Karpas-422 (cell line): ENCODE measurements around the gene PASD1. TPM values are rescaled to one million over a fixed set of nuclear protein-coding genes. Genes with fewer than 3 reads are reported as not detected.

Experiments used
- DNase-seq: peaks from one replicate; pipeline ENCODE4 v3.0.0-alpha.2; 2015
- H2AFZ ChIP-seq: fragments of 200-600 bp; sonication (generic); 2 replicates; pipeline ENCODE4 v1.6.1; 2014; ENCODE audit warnings: antibody characterized with exemption, low read length, mixed read lengths
- H3K27ac ChIP-seq: fragments of 200-600 bp; sonication (generic); 2 replicates; pipeline ENCODE4 v1.5.1; 2014; ENCODE audit warnings: mild to moderate bottlenecking, low read length, moderate library complexity
- H3K27me3 ChIP-seq: fragments of 200-600 bp; sonication (generic); 2 replicates; pipeline ENCODE4 v1.6.1; 2014; ENCODE audit warnings: low read length, mixed read lengths
- H3K36me3 ChIP-seq: fragments of 200-600 bp; sonication (generic); 2 replicates; pipeline ENCODE4 v1.6.1; 2014; ENCODE audit warnings: low read length, mixed read lengths; ENCODE audit not compliant: insufficient read depth
- H3K4me1 ChIP-seq: fragments of 200-600 bp; sonication (generic); 2 replicates; pipeline ENCODE4 v1.6.1; 2014; ENCODE audit warnings: mild to moderate bottlenecking, low read length, mixed read lengths
- H3K4me2 ChIP-seq: fragments of 200-600 bp; sonication (generic); 2 replicates; pipeline ENCODE4 v1.6.1; 2014; ENCODE audit warnings: low read length, low read depth, mild to moderate bottlenecking; ENCODE audit not compliant: poor library complexity, severe bottlenecking
- H3K4me3 ChIP-seq: fragments of 200-600 bp; sonication (generic); 2 replicates; pipeline ENCODE4 v1.5.1; 2014; ENCODE audit warnings: mild to moderate bottlenecking, antibody characterized with exemption, low read length, mixed read lengths
- H3K79me2 ChIP-seq: fragments of 200-600 bp; sonication (generic); 2 replicates; pipeline ENCODE4 v1.6.1; 2014; ENCODE audit warnings: mild to moderate bottlenecking, low read length, mixed read lengths
- H3K9ac ChIP-seq: fragments of 200-600 bp; sonication (generic); 2 replicates; pipeline ENCODE4 v1.6.0; 2014; ENCODE audit warnings: low read length
- H3K9me2 ChIP-seq: fragments of 200-600 bp; sonication (generic), shearing (Covaris generic); replicated peaks from 2 replicates; pipeline ENCODE4 v1.6.0; 2014; ENCODE audit warnings: mild to moderate bottlenecking, low read length, moderate library complexity; ENCODE audit not compliant: insufficient read depth
- H3K9me3 ChIP-seq: fragments of 300-700, 200-600 bp; sonication (generic); 2 replicates; pipeline ENCODE4 v1.6.1; 2014; ENCODE audit warnings: low read length, mixed read lengths
- H4K20me1 ChIP-seq: fragments of 200-600 bp; sonication (generic); 2 replicates; pipeline ENCODE4 v1.6.1; 2014; ENCODE audit warnings: mild to moderate bottlenecking, antibody characterized with exemption, low read length, low read depth; ENCODE audit not compliant: insufficient read depth
- total RNA-seq: library from RNA; depleted of rRNA; stranded (reverse); fragments of >200 nt; shearing (Covaris generic); gene quantifications from 2 replicates; pipeline ENCODE4 v1.2.3, GENCODE V29; 2014; ENCODE audit warnings: low replicate concordance

The PASD1 gene
- total RNA-seq, 1 experiment from 2014 or later, result not detected

GRCh38 chrX:151700581-151700980 lies 137.1 kb downstream of the PASD1 start:
- Histone ChIP-seq H3K4me2 (no peak overlapping the region), H3K27me3 (no peaks in the 10 kb centered on the region), H4K20me1 (no peaks in the 10 kb centered on the region), H3K79me2 (no peaks in the 10 kb centered on the region), H3K9me2 (no peaks in the 10 kb centered on the region), H3K36me3 (no peaks in the 10 kb centered on the region), H3K9ac (no peak overlapping the region), H3K4me3 (no peak overlapping the region), H2AFZ (no peak overlapping the region), H3K4me1 (no peaks in the 10 kb centered on the region), H3K9me3 (no peaks in the 10 kb centered on the region), H3K27ac (no peak overlapping the region)
- no peak for DNase-seq

GRCh38 chrX:151701071-151701470 lies 137.6 kb downstream of the PASD1 start:
- no peaks in the 10 kb centered on the region for H3K9me2 ChIP-seq
- H4K20me1 ChIP-seq, result no peaks in the 10 kb centered on the region
- no peaks in the 10 kb centered on the region for H3K79me2 ChIP-seq
- no peak overlapping the region for H2AFZ ChIP-seq
- no peaks in the 10 kb centered on the region for H3K9me3 ChIP-seq
- no peak overlapping the region for H3K27ac ChIP-seq
- H3K27me3 ChIP-seq, result no peaks in the 10 kb centered on the region
- H3K9ac ChIP-seq, result no peak overlapping the region
- H3K4me2 ChIP-seq, result no peak overlapping the region
- no peak for DNase-seq
- no peak overlapping the region for H3K4me3 ChIP-seq
- no peaks in the 10 kb centered on the region for H3K36me3 ChIP-seq
- no peaks in the 10 kb centered on the region for H3K4me1 ChIP-seq

- Histone ChIP-seq H2AFZ (no peak overlapping the region), H3K79me2 (no peaks in the 10 kb centered on the region), H3K9me3 (no peaks in the 10 kb centered on the region), H3K4me3 (no peak overlapping the region), H3K4me1 (no peaks in the 10 kb centered on the region), H3K27ac (no peak overlapping the region), H3K36me3 (no peaks in the 10 kb centered on the region), H4K20me1 (no peaks in the 10 kb centered on the region), H3K27me3 (no peaks in the 10 kb centered on the region), H3K4me2 (no peak overlapping the region), H3K9me2 (no peaks in the 10 kb centered on the region), H3K9ac (no peak overlapping the region)
- no peak for DNase-seq
Measured at GRCh38 chrX:151701531-151701930, 138.1 kb downstream of the PASD1 start.

- Histone ChIP-seq H3K4me1 (no peaks in the 10 kb centered on the region), H2AFZ (no peak overlapping the region), H3K9ac (no peak overlapping the region), H3K4me2 (no peak overlapping the region), H3K9me2 (no peaks in the 10 kb centered on the region), H3K4me3 (no peak overlapping the region), H3K36me3 (no peaks in the 10 kb centered on the region), H3K27me3 (no peaks in the 10 kb centered on the region), H4K20me1 (no peaks in the 10 kb centered on the region), H3K27ac (no peak overlapping the region), H3K79me2 (no peaks in the 10 kb centered on the region), H3K9me3 (no peaks in the 10 kb centered on the region)
- DNase-seq, result no peak
Measured at GRCh38 chrX:151702026-151702714, 138.7 kb downstream of the PASD1 start.

GRCh38 chrX:151702741-151703340 lies 139.4 kb downstream of the PASD1 start:
- H2AFZ ChIP-seq, result no peak overlapping the region
- no peak overlapping the region for H3K9ac ChIP-seq
- no peaks in the 10 kb centered on the region for H3K27me3 ChIP-seq
- H3K27ac ChIP-seq, result no peak overlapping the region
- no peaks in the 10 kb centered on the region for H3K36me3 ChIP-seq
- H3K4me2 ChIP-seq, result no peak overlapping the region
- H3K4me3 ChIP-seq, result no peak overlapping the region
- H3K79me2 ChIP-seq, result no peaks in the 10 kb centered on the region
- H3K9me2 ChIP-seq, result no peaks in the 10 kb centered on the region
- no peak for DNase-seq
- H3K4me1 ChIP-seq, result no peaks in the 10 kb centered on the region
- H3K9me3 ChIP-seq, result no peaks in the 10 kb centered on the region
- H4K20me1 ChIP-seq, result no peaks in the 10 kb centered on the region

GRCh38 chrX:151703487-151703886 lies 140.0 kb downstream of the PASD1 start:
- Histone ChIP-seq H2AFZ (no peak overlapping the region), H3K27me3 (no peaks in the 10 kb centered on the region), H3K9me3 (no peaks in the 10 kb centered on the region), H3K4me2 (no peak overlapping the region), H3K4me1 (no peaks in the 10 kb centered on the region), H3K27ac (no peak overlapping the region), H3K9ac (no peak overlapping the region), H4K20me1 (no peaks in the 10 kb centered on the region), H3K4me3 (no peak overlapping the region), H3K36me3 (no peaks in the 10 kb centered on the region), H3K9me2 (no peaks in the 10 kb centered on the region), H3K79me2 (no peaks in the 10 kb centered on the region)
- no peak for DNase-seq

- no peak overlapping the region for H3K4me2 ChIP-seq
- no peaks in the 10 kb centered on the region for H4K20me1 ChIP-seq
- no peak overlapping the region for H3K27ac ChIP-seq
- no peaks in the 10 kb centered on the region for H3K79me2 ChIP-seq
- H3K9me2 ChIP-seq, result no peaks in the 10 kb centered on the region
- no peaks in the 10 kb centered on the region for H3K4me1 ChIP-seq
- no peaks in the 10 kb centered on the region for H3K9me3 ChIP-seq
- H2AFZ ChIP-seq, result no peak overlapping the region
- H3K4me3 ChIP-seq, result no peak overlapping the region
- no peak for DNase-seq
- no peaks in the 10 kb centered on the region for H3K36me3 ChIP-seq
- no peaks in the 10 kb centered on the region for H3K27me3 ChIP-seq
- H3K9ac ChIP-seq, result no peak overlapping the region
Measured at GRCh38 chrX:151704041-151704663, 140.7 kb downstream of the PASD1 start.

GRCh38 chrX:151708821-151709220 lies 145.3 kb downstream of the PASD1 start:
- H3K36me3 ChIP-seq, result no peaks in the 10 kb centered on the region
- H3K9me3 ChIP-seq, result no peaks in the 10 kb centered on the region
- H3K9me2 ChIP-seq, result no peaks in the 10 kb centered on the region
- no peaks in the 10 kb centered on the region for H3K27me3 ChIP-seq
- no peaks in the 10 kb centered on the region for H4K20me1 ChIP-seq
- no peak overlapping the region for H3K4me2 ChIP-seq
- H3K4me1 ChIP-seq, result no peaks in the 10 kb centered on the region
- H2AFZ ChIP-seq, result no peak overlapping the region
- no peak for DNase-seq
- no peaks in the 10 kb centered on the region for H3K79me2 ChIP-seq
- H3K27ac ChIP-seq, result no peak overlapping the region
- H3K9ac ChIP-seq, result no peak overlapping the region
- no peak overlapping the region for H3K4me3 ChIP-seq
